Esophagus squamous epithelium (tissue), 4 donors: Measurements from ENCODE around the gene TBCD.

Experiments used
- CTCF ChIP-seq, 6 experiments: fragments of 450-650 bp in 4 of 6; fragments of 200-600 bp in 2 of 6; sonication (generic) in 2 of 6; IDR thresholded peaks; one replicate each; pipeline ENCODE4 v1.5.1; 2016 to 2019; ENCODE audit warnings: antibody characterized with exemption in 6 of 6, mild to moderate bottlenecking in 4 of 6, moderate library complexity in 4 of 6
- POLR2A ChIP-seq, 4 donors: fragments of 450-650 bp; IDR thresholded peaks; one replicate each; pipeline ENCODE4 v1.6.1; 2017; ENCODE audit warnings: antibody characterized with exemption in 4 of 4, mild to moderate bottlenecking in 4 of 4, moderate library complexity in 3 of 4

GRCh38 chr17:82925336-82925735 is 173.5 kb downstream of the TBCD start:
- TF ChIP-seq CTCF (IDR thresholded peaks at IDR 0.05), result no peak
- TF ChIP-seq POLR2A (IDR thresholded peaks at IDR 0.05), result no peak
